A549 (cell line): Measurements from ENCODE around the gene NUCB1. TPM values are rescaled to one million over a fixed set of nuclear protein-coding genes. Genes with fewer than 3 reads are reported as not detected.

Experiments
- ATAC-seq, 2 experiments: fragments of 200-7000 bp in 1 of 2; fragments of >200 bp in 1 of 2; cut with Nextera tagmentation in 1 of 2; cut with Tn5 transposase in 1 of 2; 3 replicates each; pipeline versions ENCODE4 v1.8.0 to v1.9.1; 2018 to 2020; ENCODE audit warnings: mild to moderate bottlenecking in 1 of 2, moderate library complexity in 1 of 2
- CTCF ChIA-PET: fragments of 300-600 bp; sonication (Branson Sonifier 250); formaldehyde crosslinking; extraction: SDS; loops from one replicate; lab custom pipeline; 2021; ENCODE audit warnings: antibody characterized with exemption, inconsistent platforms; lab: Yijun Ruan, JAX
- POLR2A ChIA-PET: fragments of 350-600 bp; formaldehyde crosslinking; extraction: SDS; loops from one replicate; lab custom pipeline; 2021; ENCODE audit warnings: antibody characterized with exemption, inconsistent platforms; lab: Yijun Ruan, JAX
- DNase-seq, 2 experiments: peaks; one replicate each; pipeline versions ENCODE4 v3.0.0 to v3.0.0-alpha.2; 2011 to 2016; ENCODE audit warnings: low read depth in 1 of 2, low spot score in 1 of 2
- FAIRE-seq: peaks from 2 replicates; lab custom pipeline; 2011; peaks lifted over from hg19 to GRCh38; lab: Jason Lieb, UNC
- H3K27ac ChIP-seq, 2 experiments: fragments of >200 bp; sonication (Bioruptor Twin); formaldehyde crosslinking; 3 replicates each; pipeline ENCODE4 v1.5.1; 2016 to 2017
- H3K4me1 ChIP-seq: fragments of >200 bp; sonication (Bioruptor Twin); formaldehyde crosslinking; 3 replicates; pipeline ENCODE4 v1.6.1; 2016
- H3K4me2 ChIP-seq: fragments of >200 bp; sonication (Bioruptor Twin); formaldehyde crosslinking; 3 replicates; pipeline ENCODE4 v1.6.1; 2016
- H3K4me3 ChIP-seq: fragments of >200 bp; sonication (Bioruptor Twin); formaldehyde crosslinking; 3 replicates; pipeline ENCODE4 v1.5.1; 2016
- H3K9me3 ChIP-seq: fragments of >200 bp; sonication (Bioruptor Twin); formaldehyde crosslinking; 3 replicates; pipeline ENCODE4 v1.6.1; 2016
- CTCF ChIP-seq: fragments of >200 bp; sonication (Bioruptor Twin); formaldehyde crosslinking; IDR thresholded peaks from 3 replicates; pipeline ENCODE4 v1.5.1; 2016
- ELK1 ChIP-seq: fragments of 150-350 bp; IDR thresholded peaks from 2 replicates; pipeline ENCODE4 v1.6.1; 2014; ENCODE audit warnings: low read depth, mild to moderate bottlenecking, low read length
- HOXB5 ChIP-seq: fragments of 250-450 bp; sonication (Bioruptor Pico); IDR thresholded peaks from 2 replicates; pipeline ENCODE4 v1.5.0; 2020; ENCODE audit warnings: mild to moderate bottlenecking, moderate library complexity
- JUNB ChIP-seq: fragments of >200 bp; sonication (Bioruptor Twin); formaldehyde crosslinking; IDR thresholded peaks from 2 replicates; pipeline ENCODE4 v1.6.1; 2016
- MAX ChIP-seq: IDR thresholded peaks from 2 replicates; pipeline ENCODE4 v1.6.1; 2012
- RAD21 ChIP-seq, 2 experiments: fragments of >200 bp in 1 of 2; sonication (Bioruptor Twin) in 1 of 2; formaldehyde crosslinking in 1 of 2; IDR thresholded peaks in 1 of 2; conservative IDR thresholded peaks in 1 of 2; 2 replicates in 1 of 2; 3 replicates in 1 of 2; pipeline ENCODE4 v1.6.1; 2012 to 2018; ENCODE audit warnings: inconsistent platforms in 1 of 2
- SMC3 ChIP-seq: fragments of >200 bp; sonication (Bioruptor Twin); formaldehyde crosslinking; IDR thresholded peaks from 3 replicates; pipeline ENCODE4 v1.6.1; 2018; ENCODE audit warnings: inconsistent platforms
- ZC3H11A ChIP-seq: fragments of 450-650 bp; IDR thresholded peaks from 2 replicates; pipeline ENCODE4 v1.6.1; 2014; ENCODE audit warnings: antibody characterized with exemption, mild to moderate bottlenecking
- ZFP36 ChIP-seq: fragments of 450-650 bp; IDR thresholded peaks from 2 replicates; pipeline ENCODE4 v1.6.1; 2014; ENCODE audit warnings: borderline replicate concordance; ENCODE audit not compliant: partially characterized antibody
- ZNF302 ChIP-seq: fragments of 250-450 bp; sonication (Bioruptor Pico); IDR thresholded peaks from 2 replicates; pipeline ENCODE4 v1.9.0; 2021; ENCODE audit warnings: inconsistent platforms, mild to moderate bottlenecking, moderate library complexity
- WGBS: methylation state at CpG from one replicate; pipeline ENCODE4 v1.1.6; 2017; ENCODE audit errors: missing lambda C conversion rate; 5-methylcytosine and 5-hydroxymethylcytosine counted together
- polyA plus RNA-seq, 4 experiments: library from polyadenylated mRNA; depleted of rRNA in 3 of 4; stranded (reverse); fragments of >200 nt; fragmentation: RNase III in 1 of 4; extraction: RNeasy Plus Mini Kit Qiagen cat#74134 plus additional on column Dnase treatment in 1 of 4; gene quantifications; 2 replicates in 3 of 4; 3 replicates in 1 of 4; pipeline ENCODE4 v1.2.3, GENCODE V29; 2011 to 2017
- small RNA-seq, 6 experiments: library from RNA; depleted of rRNA; stranded (forward); fragments of <200 nt; gene quantifications; one replicate each; pipeline ENCODE3, GENCODE V24; 2012

NUCB1 gene
- polyA plus RNA-seq, 2 of the 4 experiments (the other 2 are of a cell fraction): 79.5 to 182 TPM

GRCh38 chr19:48970139-48970766, 70.1 kb downstream of the NUCB1 start:
- no peak overlapping the region for H3K4me3 ChIP-seq
- H3K4me2 ChIP-seq: peak overlapping the region; percentile 31; the same call in 2 of the 3 replicates
- WGBS: 73% methylated on average over 23 of the region's 23 CpGs
- DNase-seq: no peak
- H3K9me3 ChIP-seq: no peaks in the 10 kb centered on the region
- TF ChIP-seq HOXB5 (CRISPR knock-in tag): 0 out of 2 replicates have a peak, but pooled peaks have one; percentile 16
- no peak for TF ChIP-seq ZFP36
- peaks cover 23% of the 10 kb centered on the region for H3K4me1 ChIP-seq
- no peak for ATAC-seq
- no peak for FAIRE-seq
- CTCF ChIA-PET: interaction anchor here (0.6 to 19.0 kb wide), 64 partner anchors 10 to 324 kb away, joined by 3 to 360 read pairs (median 6); partner anchors contain the start of genes BAX, BCAT2, CA11 and DHDH
- peak overlapping the region in 1 of 2 experiments; percentile 63; a peak in 3 of 6 replicates for H3K27ac ChIP-seq
- POLR2A ChIA-PET: interaction anchor here (0.5 to 9.6 kb wide), 14 partner anchors 8 to 648 kb away, joined by 3 to 175 read pairs (median 5); partner anchors contain the start of genes BAX, GYS1, NUCB1 and PLEKHA4

GRCh38 chr19:48970923-48971395, 70.8 kb downstream of the NUCB1 start:
- peak overlapping the region in 1 of 2 experiments; percentile 63; a peak in 3 of 6 replicates for H3K27ac ChIP-seq
- no peaks in the 10 kb centered on the region for H3K9me3 ChIP-seq
- ChIA-PET CTCF (interaction anchor here (0.6 to 19.0 kb wide), 64 partner anchors 11 to 325 kb away, joined by 3 to 360 read pairs (median 6); partner anchors contain the start of genes BAX, BCAT2, CA11 and DHDH), POLR2A (interaction anchor here (0.6 to 9.6 kb wide), 11 partner anchors 8 to 196 kb away, joined by 3 to 175 read pairs (median 5); partner anchors contain the start of genes BAX, GYS1, NUCB1 and PLEKHA4)
- DNase-seq: peak; percentile 86 to 88
- peak; percentile 25 to 55 for ATAC-seq
- peak overlapping the region; percentile 31; the same call in 2 of the 3 replicates for H3K4me2 ChIP-seq
- peaks cover 23% of the 10 kb centered on the region for H3K4me1 ChIP-seq
- H3K4me3 ChIP-seq: no peak overlapping the region
- TF ChIP-seq HOXB5 (CRISPR knock-in tag): no peak
- peak; percentile 98 for TF ChIP-seq CTCF
- TF ChIP-seq SMC3: peak; percentile 94
- 0 out of 2 replicates have a peak, but pooled peaks have one; percentile 44 for TF ChIP-seq MAX
- peak; percentile 96 to 97 for TF ChIP-seq RAD21 (conservative IDR thresholded peaks at IDR 0.05 in 1 of 2, IDR thresholded peaks at IDR 0.05 in 1 of 2)
- no peak for TF ChIP-seq ELK1
- TF ChIP-seq ZFP36: no peak
- TF ChIP-seq ZC3H11A: no peak
- no peak for TF ChIP-seq ZNF302 (CRISPR knock-in tag)
- no peak for TF ChIP-seq JUNB
- TF ChIP-seq, all 56 proteins: peak for 4
- peak; percentile 85 for FAIRE-seq
- WGBS: 14% methylated on average over 19 of the region's 19 CpGs

Small RNA genes within 50 kb of the gene (small RNA-seq; reads per million reads assigned to genes)
- 0 reads per million in 6 experiments for gene AC026803.1

Other genes starting within 250 kb of the NUCB1 start
- 0.22 and 0.41 TPM in 2 replicates for gene NTN5, start 227.3 kb upstream of the NUCB1 start, polyA plus RNA-seq (2011; rRNA removed)
- gene NTN5, start 227.3 kb upstream of the NUCB1 start, polyA plus RNA-seq (2017; fragmentation: RNase III; extraction: RNeasy Plus Mini Kit Qiagen cat#74134 plus additional on column Dnase treatment): 0.18 to 0.44 TPM (median 0.28 TPM) in 3 replicates
- gene FUT2, start 204.3 kb upstream of the NUCB1 start, polyA plus RNA-seq (2011; rRNA removed): not detected in 2 replicates
- not detected in 3 replicates for gene FUT2, start 204.3 kb upstream of the NUCB1 start, polyA plus RNA-seq (2017; fragmentation: RNase III; extraction: RNeasy Plus Mini Kit Qiagen cat#74134 plus additional on column Dnase treatment)
- gene MAMSTR, start 180.6 kb upstream of the NUCB1 start, polyA plus RNA-seq (2011; rRNA removed): 0.45 and 0.52 TPM in 2 replicates
- gene MAMSTR, start 180.6 kb upstream of the NUCB1 start, polyA plus RNA-seq (2017; fragmentation: RNase III; extraction: RNeasy Plus Mini Kit Qiagen cat#74134 plus additional on column Dnase treatment): 0.33 to 0.44 TPM (median 0.40 TPM) in 3 replicates
- 0.33 and 0.40 TPM in 2 replicates for gene RASIP1, start 159.7 kb upstream of the NUCB1 start, polyA plus RNA-seq (2011; rRNA removed)
- gene RASIP1, start 159.7 kb upstream of the NUCB1 start, polyA plus RNA-seq (2017; fragmentation: RNase III; extraction: RNeasy Plus Mini Kit Qiagen cat#74134 plus additional on column Dnase treatment): 0.36 to 0.62 TPM (median 0.45 TPM) in 3 replicates
- not detected in 2 replicates for gene IZUMO1, start 153.4 kb upstream of the NUCB1 start, polyA plus RNA-seq (2011; rRNA removed)
- gene IZUMO1, start 153.4 kb upstream of the NUCB1 start, polyA plus RNA-seq (2017; fragmentation: RNase III; extraction: RNeasy Plus Mini Kit Qiagen cat#74134 plus additional on column Dnase treatment): not detected in 3 replicates
- gene FUT1, start 147.7 kb upstream of the NUCB1 start, polyA plus RNA-seq (2011; rRNA removed): 1.4 and 1.5 TPM in 2 replicates
- 0.05 to 0.13 TPM (median 0.09 TPM) in 3 replicates for gene FUT1, start 147.7 kb upstream of the NUCB1 start, polyA plus RNA-seq (2017; fragmentation: RNase III; extraction: RNeasy Plus Mini Kit Qiagen cat#74134 plus additional on column Dnase treatment)
- 0.06 TPM in 1 of 2 replicates, not detected in the other for gene FGF21, start 144.8 kb upstream of the NUCB1 start, polyA plus RNA-seq (2011; rRNA removed)
- gene FGF21, start 144.8 kb upstream of the NUCB1 start, polyA plus RNA-seq (2017; fragmentation: RNase III; extraction: RNeasy Plus Mini Kit Qiagen cat#74134 plus additional on column Dnase treatment): not detected in 3 replicates
- 30.4 and 31.9 TPM in 2 replicates for gene BCAT2, start 89.3 kb upstream of the NUCB1 start, polyA plus RNA-seq (2011; rRNA removed)
- 46.4 to 47.9 TPM (median 47.2 TPM) in 3 replicates for gene BCAT2, start 89.3 kb upstream of the NUCB1 start, polyA plus RNA-seq (2017; fragmentation: RNase III; extraction: RNeasy Plus Mini Kit Qiagen cat#74134 plus additional on column Dnase treatment)
- 8.1 and 11.1 TPM in 2 replicates for gene HSD17B14, start 63.8 kb upstream of the NUCB1 start, polyA plus RNA-seq (2011; rRNA removed)
- 10.6 to 20.9 TPM (median 19.5 TPM) in 3 replicates for gene HSD17B14, start 63.8 kb upstream of the NUCB1 start, polyA plus RNA-seq (2017; fragmentation: RNase III; extraction: RNeasy Plus Mini Kit Qiagen cat#74134 plus additional on column Dnase treatment)
- 0.34 and 0.42 TPM in 2 replicates for gene PLEKHA4, start 31.7 kb upstream of the NUCB1 start, polyA plus RNA-seq (2011; rRNA removed)
- gene PLEKHA4, start 31.7 kb upstream of the NUCB1 start, polyA plus RNA-seq (2017; fragmentation: RNase III; extraction: RNeasy Plus Mini Kit Qiagen cat#74134 plus additional on column Dnase treatment): 0.46 to 0.78 TPM (median 0.47 TPM) in 3 replicates
- gene PPP1R15A, start 27.9 kb upstream of the NUCB1 start, polyA plus RNA-seq (2011; rRNA removed): 49.0 and 74.2 TPM in 2 replicates
- 28.1 to 29.7 TPM (median 29.2 TPM) in 3 replicates for gene PPP1R15A, start 27.9 kb upstream of the NUCB1 start, polyA plus RNA-seq (2017; fragmentation: RNase III; extraction: RNeasy Plus Mini Kit Qiagen cat#74134 plus additional on column Dnase treatment)
- not detected in 2 replicates for gene TULP2, start 1.6 kb upstream of the NUCB1 start, polyA plus RNA-seq (2011; rRNA removed)
- not detected in 3 replicates for gene TULP2, start 1.6 kb upstream of the NUCB1 start, polyA plus RNA-seq (2017; fragmentation: RNase III; extraction: RNeasy Plus Mini Kit Qiagen cat#74134 plus additional on column Dnase treatment)
- 0.60 and 0.78 TPM in 2 replicates for gene DHDH, start 33.4 kb downstream of the NUCB1 start, polyA plus RNA-seq (2011; rRNA removed)
- gene DHDH, start 33.4 kb downstream of the NUCB1 start, polyA plus RNA-seq (2017; fragmentation: RNase III; extraction: RNeasy Plus Mini Kit Qiagen cat#74134 plus additional on column Dnase treatment): 1.1 to 1.2 TPM (median 1.2 TPM) in 3 replicates
- 120 and 134 TPM in 2 replicates for gene BAX, start 54.6 kb downstream of the NUCB1 start, polyA plus RNA-seq (2011; rRNA removed)
- 265 to 299 TPM (median 284 TPM) in 3 replicates for gene BAX, start 54.6 kb downstream of the NUCB1 start, polyA plus RNA-seq (2017; fragmentation: RNase III; extraction: RNeasy Plus Mini Kit Qiagen cat#74134 plus additional on column Dnase treatment)
- gene FTL, start 65.0 kb downstream of the NUCB1 start, polyA plus RNA-seq (2011; rRNA removed): 4,743 and 7,067 TPM in 2 replicates
- gene FTL, start 65.0 kb downstream of the NUCB1 start, polyA plus RNA-seq (2017; fragmentation: RNase III; extraction: RNeasy Plus Mini Kit Qiagen cat#74134 plus additional on column Dnase treatment): 12,141 to 13,930 TPM (median 13,921 TPM) in 3 replicates
- 10.3 and 16.4 TPM in 2 replicates for gene GYS1, start 93.0 kb downstream of the NUCB1 start, polyA plus RNA-seq (2011; rRNA removed)
- 23.8 to 25.0 TPM (median 24.8 TPM) in 3 replicates for gene GYS1, start 93.0 kb downstream of the NUCB1 start, polyA plus RNA-seq (2017; fragmentation: RNase III; extraction: RNeasy Plus Mini Kit Qiagen cat#74134 plus additional on column Dnase treatment)
- 146 and 186 TPM in 2 replicates for gene RUVBL2, start 93.6 kb downstream of the NUCB1 start, polyA plus RNA-seq (2011; rRNA removed)
- 213 to 274 TPM (median 225 TPM) in 3 replicates for gene RUVBL2, start 93.6 kb downstream of the NUCB1 start, polyA plus RNA-seq (2017; fragmentation: RNase III; extraction: RNeasy Plus Mini Kit Qiagen cat#74134 plus additional on column Dnase treatment)
- gene LHB, start 116.8 kb downstream of the NUCB1 start, polyA plus RNA-seq (2011; rRNA removed): not detected in 2 replicates
- gene LHB, start 116.8 kb downstream of the NUCB1 start, polyA plus RNA-seq (2017; fragmentation: RNase III; extraction: RNeasy Plus Mini Kit Qiagen cat#74134 plus additional on column Dnase treatment): 0.22 TPM in 1 of 3 replicates, not detected in the others
- not detected in 2 replicates for gene CGB3, start 124.0 kb downstream of the NUCB1 start, polyA plus RNA-seq (2011; rRNA removed)
- 0.13 to 0.28 TPM in 2 of 3 replicates, not detected in the other for gene CGB3, start 124.0 kb downstream of the NUCB1 start, polyA plus RNA-seq (2017; fragmentation: RNase III; extraction: RNeasy Plus Mini Kit Qiagen cat#74134 plus additional on column Dnase treatment)
- gene CGB2, start 131.6 kb downstream of the NUCB1 start, polyA plus RNA-seq (2011; rRNA removed): not detected in 2 replicates
- not detected in 3 replicates for gene CGB2, start 131.6 kb downstream of the NUCB1 start, polyA plus RNA-seq (2017; fragmentation: RNase III; extraction: RNeasy Plus Mini Kit Qiagen cat#74134 plus additional on column Dnase treatment)
- not detected in 2 replicates for gene CGB1, start 136.6 kb downstream of the NUCB1 start, polyA plus RNA-seq (2011; rRNA removed)
- 0.13 TPM in 1 of 3 replicates, not detected in the others for gene CGB1, start 136.6 kb downstream of the NUCB1 start, polyA plus RNA-seq (2017; fragmentation: RNase III; extraction: RNeasy Plus Mini Kit Qiagen cat#74134 plus additional on column Dnase treatment)
- gene CGB5, start 143.5 kb downstream of the NUCB1 start, polyA plus RNA-seq (2011; rRNA removed): 0.15 and 0.23 TPM in 2 replicates
- gene CGB5, start 143.5 kb downstream of the NUCB1 start, polyA plus RNA-seq (2017; fragmentation: RNase III; extraction: RNeasy Plus Mini Kit Qiagen cat#74134 plus additional on column Dnase treatment): 0.53 to 0.94 TPM (median 0.71 TPM) in 3 replicates
- 0.63 and 0.95 TPM in 2 replicates for gene CGB8, start 148.8 kb downstream of the NUCB1 start, polyA plus RNA-seq (2011; rRNA removed)
- 2.0 to 2.7 TPM (median 2.4 TPM) in 3 replicates for gene CGB8, start 148.8 kb downstream of the NUCB1 start, polyA plus RNA-seq (2017; fragmentation: RNase III; extraction: RNeasy Plus Mini Kit Qiagen cat#74134 plus additional on column Dnase treatment)
- 0.34 and 0.56 TPM in 2 replicates for gene CGB7, start 157.4 kb downstream of the NUCB1 start, polyA plus RNA-seq (2011; rRNA removed)
- 0.63 to 0.88 TPM (median 0.79 TPM) in 3 replicates for gene CGB7, start 157.4 kb downstream of the NUCB1 start, polyA plus RNA-seq (2017; fragmentation: RNase III; extraction: RNeasy Plus Mini Kit Qiagen cat#74134 plus additional on column Dnase treatment)
- 0.34 and 0.37 TPM in 2 replicates for gene NTF4, start 164.5 kb downstream of the NUCB1 start, polyA plus RNA-seq (2011; rRNA removed)
- 1.0 to 2.4 TPM (median 1.7 TPM) in 3 replicates for gene NTF4, start 164.5 kb downstream of the NUCB1 start, polyA plus RNA-seq (2017; fragmentation: RNase III; extraction: RNeasy Plus Mini Kit Qiagen cat#74134 plus additional on column Dnase treatment)
- not detected in 2 replicates for gene KCNA7, start 172.4 kb downstream of the NUCB1 start, polyA plus RNA-seq (2011; rRNA removed)
- gene KCNA7, start 172.4 kb downstream of the NUCB1 start, polyA plus RNA-seq (2017; fragmentation: RNase III; extraction: RNeasy Plus Mini Kit Qiagen cat#74134 plus additional on column Dnase treatment): not detected in 3 replicates
- 214 and 220 TPM in 2 replicates for gene SNRNP70, start 185.1 kb downstream of the NUCB1 start, polyA plus RNA-seq (2011; rRNA removed)
- gene SNRNP70, start 185.1 kb downstream of the NUCB1 start, polyA plus RNA-seq (2017; fragmentation: RNase III; extraction: RNeasy Plus Mini Kit Qiagen cat#74134 plus additional on column Dnase treatment): 338 to 350 TPM (median 342 TPM) in 3 replicates
- 4.6 and 5.4 TPM in 2 replicates for gene LIN7B, start 214.1 kb downstream of the NUCB1 start, polyA plus RNA-seq (2011; rRNA removed)
- 7.1 to 8.3 TPM (median 8.0 TPM) in 3 replicates for gene LIN7B, start 214.1 kb downstream of the NUCB1 start, polyA plus RNA-seq (2017; fragmentation: RNase III; extraction: RNeasy Plus Mini Kit Qiagen cat#74134 plus additional on column Dnase treatment)
- gene C19orf73, start 218.8 kb downstream of the NUCB1 start, polyA plus RNA-seq (2011; rRNA removed): 1.4 and 1.8 TPM in 2 replicates
- gene C19orf73, start 218.8 kb downstream of the NUCB1 start, polyA plus RNA-seq (2017; fragmentation: RNase III; extraction: RNeasy Plus Mini Kit Qiagen cat#74134 plus additional on column Dnase treatment): 1.7 to 2.2 TPM (median 1.7 TPM) in 3 replicates
- 2.5 and 3.2 TPM in 2 replicates for gene PPFIA3, start 219.2 kb downstream of the NUCB1 start, polyA plus RNA-seq (2011; rRNA removed)
- gene PPFIA3, start 219.2 kb downstream of the NUCB1 start, polyA plus RNA-seq (2017; fragmentation: RNase III; extraction: RNeasy Plus Mini Kit Qiagen cat#74134 plus additional on column Dnase treatment): 6.5 to 8.0 TPM (median 7.3 TPM) in 3 replicates